ENCODE results near the gene RAB6B.
A peak's percentile ranks its signal among the peaks of the same experiment; 100 is the strongest.

- TF ChIP-seq CTCF (conservative IDR thresholded peaks at IDR 0.05 in 1 of 2, IDR thresholded peaks at IDR 0.05 in 1 of 2; ENCODE audit: extremely low read depth in 1 of 2, insufficient read depth in 1 of 2, low read depth in 1 of 2, low read length in 2 of 2) = peak; percentile 75 to 82
- TF ChIP-seq EZH2 (IDR thresholded peaks at IDR 0.05; ENCODE audit: borderline replicate concordance, low read length) = no peak
Measured at GRCh38 chr3:133930341-133930933, 34.8 kb upstream of the RAB6B start.

Measured in mammary epithelial cell (primary cell).